ENCODE results near the gene PNCK. TPM values are rescaled to one million over a fixed set of nuclear protein-coding genes. Genes with fewer than 3 reads are reported as not detected.

Gene PNCK
- total and polyA plus RNA-seq, 2 of the 13 experiments (the other 11 are each of a cell fraction or from before 2014, with no cell fraction given), result 33.1 TPM; not detected in 1

- TF ChIP-seq FOXA1 (IDR thresholded peaks at IDR 0.05) (no peak), FOXA1 (CRISPR knock-in tag; IDR thresholded peaks at IDR 0.05) (peak; percentile 56; the same call in 1 of the 2 replicates), ZNF484 (CRISPR knock-in tag; IDR thresholded peaks at IDR 0.05; ENCODE audit: borderline replicate concordance, low read depth) (no peak), SPEN (CRISPR knock-in tag; IDR thresholded peaks at IDR 0.05; ENCODE audit: low read depth) (peak; percentile 67; the same call in 1 of the 2 replicates), ZNF740 (CRISPR knock-in tag; IDR thresholded peaks at IDR 0.05) (0 out of 2 replicates have a peak, but pooled peaks have one; percentile 33), MLLT10 (CRISPR knock-in tag; IDR thresholded peaks at IDR 0.05) (no peak), SP5 (CRISPR knock-in tag; IDR thresholded peaks at IDR 0.05; ENCODE audit: borderline replicate concordance, low read depth) (peak; percentile 85), SSRP1 (CRISPR knock-in tag; IDR thresholded peaks at IDR 0.05) (no peak), ZNF543 (CRISPR knock-in tag; IDR thresholded peaks at IDR 0.05) (no peak), HOXA3 (CRISPR knock-in tag; IDR thresholded peaks at IDR 0.05) (peak; percentile 53; the same call in 1 of the 2 replicates), GFI1 (CRISPR knock-in tag; IDR thresholded peaks at IDR 0.05; ENCODE audit: borderline replicate concordance) (no peak), DBP (CRISPR knock-in tag; IDR thresholded peaks at IDR 0.05; ENCODE audit: not compliant biosample characterization) (no peak), ZBTB8A (CRISPR knock-in tag; IDR thresholded peaks at IDR 0.05; ENCODE audit: borderline replicate concordance, low read depth) (no peak), SMYD3 (CRISPR knock-in tag; IDR thresholded peaks at IDR 0.05) (no peak), ZNF747 (CRISPR knock-in tag; IDR thresholded peaks at IDR 0.05; ENCODE audit: borderline replicate concordance) (0 out of 2 replicates have a peak, but pooled peaks have one; percentile 56), NFE2 (CRISPR knock-in tag; IDR thresholded peaks at IDR 0.05) (no peak), ZNF678 (CRISPR knock-in tag; IDR thresholded peaks at IDR 0.05) (no peak), ATRX (CRISPR knock-in tag; IDR thresholded peaks at IDR 0.05; ENCODE audit: borderline replicate concordance) (no peak), ZSCAN12 (CRISPR knock-in tag; IDR thresholded peaks at IDR 0.05) (no peak), ZNF468 (CRISPR knock-in tag; IDR thresholded peaks at IDR 0.05) (no peak), CBFB (CRISPR knock-in tag; IDR thresholded peaks at IDR 0.05) (no peak), ZIK1 (CRISPR knock-in tag; IDR thresholded peaks at IDR 0.05; ENCODE audit: borderline replicate concordance, low read depth) (no peak), ZNF460 (CRISPR knock-in tag; IDR thresholded peaks at IDR 0.05; ENCODE audit: borderline replicate concordance) (no peak), MYC (CRISPR knock-in tag; IDR thresholded peaks at IDR 0.05; ENCODE audit: borderline replicate concordance) (peak; percentile 46; the same call in 1 of the 2 replicates)
- TF ChIP-seq, protein P1, sequence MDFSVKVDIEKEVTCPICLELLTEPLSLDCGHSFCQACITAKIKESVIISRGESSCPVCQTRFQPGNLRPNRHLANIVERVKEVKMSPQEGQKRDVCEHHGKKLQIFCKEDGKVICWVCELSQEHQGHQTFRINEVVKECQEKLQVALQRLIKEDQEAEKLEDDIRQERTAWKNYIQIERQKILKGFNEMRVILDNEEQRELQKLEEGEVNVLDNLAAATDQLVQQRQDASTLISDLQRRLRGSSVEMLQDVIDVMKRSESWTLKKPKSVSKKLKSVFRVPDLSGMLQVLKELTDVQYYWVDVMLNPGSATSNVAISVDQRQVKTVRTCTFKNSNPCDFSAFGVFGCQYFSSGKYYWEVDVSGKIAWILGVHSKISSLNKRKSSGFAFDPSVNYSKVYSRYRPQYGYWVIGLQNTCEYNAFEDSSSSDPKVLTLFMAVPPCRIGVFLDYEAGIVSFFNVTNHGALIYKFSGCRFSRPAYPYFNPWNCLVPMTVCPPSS (IDR thresholded peaks at IDR 0.05), result no peak
- TF ChIP-seq, protein P2, sequence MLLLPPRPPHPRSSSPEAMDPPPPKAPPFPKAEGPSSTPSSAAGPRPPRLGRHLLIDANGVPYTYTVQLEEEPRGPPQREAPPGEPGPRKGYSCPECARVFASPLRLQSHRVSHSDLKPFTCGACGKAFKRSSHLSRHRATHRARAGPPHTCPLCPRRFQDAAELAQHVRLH (CRISPR knock-in tag; IDR thresholded peaks at IDR 0.05; ENCODE audit: borderline replicate concordance, low read depth), result peak; percentile 49; the same call in 1 of the 2 replicates
- TF ChIP-seq, protein P3, sequence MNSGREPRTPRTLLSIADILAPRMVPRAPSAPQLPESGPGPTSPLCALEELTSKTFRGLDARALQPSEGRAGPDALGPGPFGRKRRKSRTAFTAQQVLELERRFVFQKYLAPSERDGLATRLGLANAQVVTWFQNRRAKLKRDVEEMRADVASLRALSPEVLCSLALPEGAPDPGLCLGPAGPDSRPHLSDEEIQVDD (CRISPR knock-in tag; IDR thresholded peaks at IDR 0.05; ENCODE audit: borderline replicate concordance), result no peak
- TF ChIP-seq, protein P4, sequence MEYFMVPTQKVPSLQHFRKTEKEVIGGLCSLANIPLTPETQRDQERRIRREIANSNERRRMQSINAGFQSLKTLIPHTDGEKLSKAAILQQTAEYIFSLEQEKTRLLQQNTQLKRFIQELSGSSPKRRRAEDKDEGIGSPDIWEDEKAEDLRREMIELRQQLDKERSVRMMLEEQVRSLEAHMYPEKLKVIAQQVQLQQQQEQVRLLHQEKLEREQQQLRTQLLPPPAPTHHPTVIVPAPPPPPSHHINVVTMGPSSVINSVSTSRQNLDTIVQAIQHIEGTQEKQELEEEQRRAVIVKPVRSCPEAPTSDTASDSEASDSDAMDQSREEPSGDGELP (IDR thresholded peaks at IDR 0.05; ENCODE audit: borderline replicate concordance, low read depth), result peak; percentile 23; the same call in 1 of the 2 replicates
Measured at GRCh38 chrX:153623310-153624029, 50.1 kb downstream of the PNCK start (continued).

Measured in HepG2 (cell line).